ENCODE results near the gene CEP295NL. TPM values are rescaled to one million over a fixed set of nuclear protein-coding genes. Genes with fewer than 3 reads are reported as not detected.
A peak's percentile ranks its signal among the peaks of the same experiment; 100 is the strongest.

The CEP295NL gene
- total and polyA plus RNA-seq, 2 of the 13 experiments (the other 11 are each of a cell fraction or from before 2014, with no cell fraction given): not detected

GRCh38 chr17:78883089-78883532 lies 19.9 kb downstream of the CEP295NL start:
- Histone ChIP-seq H4K20me1 (ENCODE audit: insufficient read depth, low read length) (no peaks in the 10 kb centered on the region), H3K36me3 (replicated peaks in 1 of 2; ENCODE audit: control insufficient read depth in 1 of 2, insufficient read depth in 2 of 2, low read length in 2 of 2) (no peaks in the 10 kb centered on the region), H3K79me2 (ENCODE audit: insufficient read depth, low read length) (no peaks in the 10 kb centered on the region), H3K4me2 (ENCODE audit: low read depth, low read length) (peak overlapping the region; percentile 78), H3K9ac (ENCODE audit: insufficient read depth, low read depth, low read length) (peak overlapping the region; percentile 58), H2AFZ (ENCODE audit: low read length) (no peak overlapping the region), H3K27ac (ENCODE audit: extremely low read length, insufficient read depth, low read length) (peak overlapping the region; percentile 66), H3K4me1 (ENCODE audit: insufficient read depth, low read length) (peaks cover 29% of the 10 kb centered on the region), H3K9me3 (ENCODE audit: low read length) (no peaks in the 10 kb centered on the region), H3K4me3 (replicated peaks in 1 of 3; ENCODE audit: insufficient read depth in 1 of 3, low read depth in 2 of 3, low read length in 3 of 3) (peak overlapping the region in 2 of 3 experiments; percentile 38 to 60; a peak in 5 of 6 replicates), H3K27me3 (ENCODE audit: control insufficient read depth in 1 of 2, insufficient read depth in 2 of 2, low read length in 2 of 2) (no peaks in the 10 kb centered on the region)
- DNase-seq (ENCODE audit: low spot score): peak; percentile 92
- WGBS (ENCODE audit: low lambda C conversion rate): 20% methylated on average over 10 of the region's 10 CpGs
- in situ Hi-C loops (cut with HindIII; ENCODE audit: extremely low pct_ligation_motif_present, low pct_unique_long_range_greater_than_20kb): loop anchor here (5.0 kb wide), 1 partner anchor 89 kb away; no protein-coding TSS in a partner anchor
- ChIA-PET POLR2A (interaction anchor here (0.7 to 3.1 kb wide), 10 partner anchors 11 to 192 kb away, joined by 3 to 18 read pairs (median 4); partner anchors contain the start of genes ENGASE and LGALS3BP), CTCF (ENCODE audit: low intra/inter-chr PET ratio, low total read pairs) (interaction anchor here (1.3 kb wide), 1 partner anchor 88 kb away, joined by 7 read pairs; no protein-coding TSS in a partner anchor)
- intact Hi-C loops (cut with micrococcal nuclease; ENCODE audit: unreplicated experiment): loop anchor here (1.0 kb wide), 2 partner anchors 18 to 38 kb away; no protein-coding TSS in a partner anchor
- BruUV-seq (replicated peaks): no TSS peak
- FAIRE-seq: peak; percentile 91
- peak; percentile 83 for ATAC-seq
- no peak for TF ChIP-seq HMG20A (CRISPR knock-in tag; IDR thresholded peaks at IDR 0.05; ENCODE audit: borderline replicate concordance)
- no peak for TF ChIP-seq ZNF331 (CRISPR knock-in tag; IDR thresholded peaks at IDR 0.05)
- no peak for TF ChIP-seq ZNF263 (CRISPR knock-in tag; IDR thresholded peaks at IDR 0.05)
- no peak for TF ChIP-seq ZBTB44 (CRISPR knock-in tag; IDR thresholded peaks at IDR 0.05)
- TF ChIP-seq ESRRA (CRISPR knock-in tag; IDR thresholded peaks at IDR 0.05; ENCODE audit: low read depth): peak; percentile 83; the same call in 1 of the 2 replicates
- TF ChIP-seq, protein P1, sequence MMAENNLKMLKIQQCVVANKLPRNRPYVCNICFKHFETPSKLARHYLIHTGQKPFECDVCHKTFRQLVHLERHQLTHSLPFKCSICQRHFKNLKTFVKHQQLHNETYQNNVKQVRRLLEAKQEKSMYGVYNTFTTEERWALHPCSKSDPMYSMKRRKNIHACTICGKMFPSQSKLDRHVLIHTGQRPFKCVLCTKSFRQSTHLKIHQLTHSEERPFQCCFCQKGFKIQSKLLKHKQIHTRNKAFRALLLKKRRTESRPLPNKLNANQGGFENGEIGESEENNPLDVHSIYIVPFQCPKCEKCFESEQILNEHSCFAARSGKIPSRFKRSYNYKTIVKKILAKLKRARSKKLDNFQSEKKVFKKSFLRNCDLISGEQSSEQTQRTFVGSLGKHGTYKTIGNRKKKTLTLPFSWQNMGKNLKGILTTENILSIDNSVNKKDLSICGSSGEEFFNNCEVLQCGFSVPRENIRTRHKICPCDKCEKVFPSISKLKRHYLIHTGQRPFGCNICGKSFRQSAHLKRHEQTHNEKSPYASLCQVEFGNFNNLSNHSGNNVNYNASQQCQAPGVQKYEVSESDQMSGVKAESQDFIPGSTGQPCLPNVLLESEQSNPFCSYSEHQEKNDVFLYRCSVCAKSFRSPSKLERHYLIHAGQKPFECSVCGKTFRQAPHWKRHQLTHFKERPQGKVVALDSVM (CRISPR knock-in tag; IDR thresholded peaks at IDR 0.05): peak; percentile 67; the same call in 1 of the 2 replicates
- no peak for TF ChIP-seq SMARCE1 (IDR thresholded peaks at IDR 0.05; ENCODE audit: borderline replicate concordance)
- peak; percentile 42 for TF ChIP-seq GATAD2A (CRISPR knock-in tag; IDR thresholded peaks at IDR 0.05)
- TF ChIP-seq RORA (CRISPR knock-in tag; IDR thresholded peaks at IDR 0.05): no peak
- TF ChIP-seq, protein P2, sequence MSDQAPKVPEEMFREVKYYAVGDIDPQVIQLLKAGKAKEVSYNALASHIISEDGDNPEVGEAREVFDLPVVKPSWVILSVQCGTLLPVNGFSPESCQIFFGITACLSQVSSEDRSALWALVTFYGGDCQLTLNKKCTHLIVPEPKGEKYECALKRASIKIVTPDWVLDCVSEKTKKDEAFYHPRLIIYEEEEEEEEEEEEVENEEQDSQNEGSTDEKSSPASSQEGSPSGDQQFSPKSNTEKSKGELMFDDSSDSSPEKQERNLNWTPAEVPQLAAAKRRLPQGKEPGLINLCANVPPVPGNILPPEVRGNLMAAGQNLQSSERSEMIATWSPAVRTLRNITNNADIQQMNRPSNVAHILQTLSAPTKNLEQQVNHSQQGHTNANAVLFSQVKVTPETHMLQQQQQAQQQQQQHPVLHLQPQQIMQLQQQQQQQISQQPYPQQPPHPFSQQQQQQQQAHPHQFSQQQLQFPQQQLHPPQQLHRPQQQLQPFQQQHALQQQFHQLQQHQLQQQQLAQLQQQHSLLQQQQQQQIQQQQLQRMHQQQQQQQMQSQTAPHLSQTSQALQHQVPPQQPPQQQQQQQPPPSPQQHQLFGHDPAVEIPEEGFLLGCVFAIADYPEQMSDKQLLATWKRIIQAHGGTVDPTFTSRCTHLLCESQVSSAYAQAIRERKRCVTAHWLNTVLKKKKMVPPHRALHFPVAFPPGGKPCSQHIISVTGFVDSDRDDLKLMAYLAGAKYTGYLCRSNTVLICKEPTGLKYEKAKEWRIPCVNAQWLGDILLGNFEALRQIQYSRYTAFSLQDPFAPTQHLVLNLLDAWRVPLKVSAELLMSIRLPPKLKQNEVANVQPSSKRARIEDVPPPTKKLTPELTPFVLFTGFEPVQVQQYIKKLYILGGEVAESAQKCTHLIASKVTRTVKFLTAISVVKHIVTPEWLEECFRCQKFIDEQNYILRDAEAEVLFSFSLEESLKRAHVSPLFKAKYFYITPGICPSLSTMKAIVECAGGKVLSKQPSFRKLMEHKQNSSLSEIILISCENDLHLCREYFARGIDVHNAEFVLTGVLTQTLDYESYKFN (CRISPR knock-in tag; conservative IDR thresholded peaks at IDR 0.05): peak; percentile 70
- 0 out of 2 replicates have a peak, but pooled peaks have one; percentile 34 for TF ChIP-seq CREM (IDR thresholded peaks at IDR 0.05)
- TF ChIP-seq CREM (CRISPR knock-in tag; IDR thresholded peaks at IDR 0.05): no peak
- TF ChIP-seq TERF1 (CRISPR knock-in tag; IDR thresholded peaks at IDR 0.05): no peak
- no peak for TF ChIP-seq BATF2 (CRISPR knock-in tag; IDR thresholded peaks at IDR 0.05)
- TF ChIP-seq ARHGAP35 (CRISPR knock-in tag; IDR thresholded peaks at IDR 0.05; ENCODE audit: borderline replicate concordance): 0 out of 2 replicates have a peak, but pooled peaks have one; percentile 7
- no peak for TF ChIP-seq ZNF782 (CRISPR knock-in tag; IDR thresholded peaks at IDR 0.05; ENCODE audit: borderline replicate concordance)

Data from HepG2 (cell line).